ENCODE results near the gene NOC2L.
A peak's percentile ranks its signal among the peaks of the same experiment; 100 is the strongest.
"Not testable (repeated sequence)": the region's sequence is repeated elsewhere in the genome, so short reads cannot be mapped to it uniquely, and the experiment has no call there.

Gene NOC2L

GRCh38 chr1:993379-993995 is 34.4 kb upstream of the NOC2L start:
- DNase-seq, result no peak

- no peak for DNase-seq
Measured at GRCh38 chr1:992362-992761, 33.3 kb upstream of the NOC2L start.

- DNase-seq, result no peak
Measured at GRCh38 chr1:991895-992294, 32.8 kb upstream of the NOC2L start.

GRCh38 chr1:991275-991674 is 32.2 kb upstream of the NOC2L start:
- not testable (repeated sequence) for DNase-seq

DNA sequence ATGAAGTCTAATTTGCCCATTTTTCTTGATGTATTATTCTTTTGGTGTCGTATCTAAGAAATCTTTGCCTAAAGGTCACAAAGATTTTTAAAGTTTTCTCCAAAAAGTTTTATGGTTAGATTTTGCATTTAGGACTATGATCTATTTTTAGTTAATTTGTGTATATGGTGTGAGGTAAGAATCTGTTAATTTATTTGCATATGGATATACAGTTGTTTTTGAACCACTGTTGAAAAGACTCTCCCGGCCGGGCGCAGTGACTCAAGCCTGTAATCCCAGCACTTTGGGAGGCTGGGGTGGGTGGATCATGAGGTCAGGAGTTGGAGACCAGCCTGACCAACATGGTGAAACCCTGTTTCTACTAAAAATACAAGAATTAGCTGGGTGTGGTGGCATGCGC is 29.0 kb upstream of the NOC2L start:
- DNase-seq, result not testable (repeated sequence)

DNA sequence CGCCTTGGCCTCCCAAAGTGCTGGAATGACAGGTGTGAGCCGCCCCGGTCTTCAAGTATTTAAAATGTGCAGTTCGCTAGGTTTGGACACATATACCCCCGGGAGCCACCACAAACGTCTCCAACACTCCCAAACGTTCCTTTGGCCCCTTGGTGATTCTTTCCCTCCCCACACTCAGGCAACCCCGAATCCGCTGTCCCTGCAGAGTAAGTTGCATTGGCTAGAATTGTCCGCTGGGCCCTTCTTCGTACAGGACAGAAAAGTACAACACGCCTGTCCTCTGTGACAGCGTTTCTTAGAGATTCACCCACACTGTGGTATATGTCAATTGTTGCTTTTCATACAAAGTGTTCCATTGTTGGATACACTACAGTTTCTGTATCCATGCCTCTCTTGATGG is 26.1 kb upstream of the NOC2L start:
- no peak for DNase-seq

- DNase-seq, result no peak
Measured at GRCh38 chr1:984476-984814, 25.4 kb upstream of the NOC2L start.

- no peak for DNase-seq
Measured at GRCh38 chr1:983798-984475, 24.9 kb upstream of the NOC2L start.

DNA sequence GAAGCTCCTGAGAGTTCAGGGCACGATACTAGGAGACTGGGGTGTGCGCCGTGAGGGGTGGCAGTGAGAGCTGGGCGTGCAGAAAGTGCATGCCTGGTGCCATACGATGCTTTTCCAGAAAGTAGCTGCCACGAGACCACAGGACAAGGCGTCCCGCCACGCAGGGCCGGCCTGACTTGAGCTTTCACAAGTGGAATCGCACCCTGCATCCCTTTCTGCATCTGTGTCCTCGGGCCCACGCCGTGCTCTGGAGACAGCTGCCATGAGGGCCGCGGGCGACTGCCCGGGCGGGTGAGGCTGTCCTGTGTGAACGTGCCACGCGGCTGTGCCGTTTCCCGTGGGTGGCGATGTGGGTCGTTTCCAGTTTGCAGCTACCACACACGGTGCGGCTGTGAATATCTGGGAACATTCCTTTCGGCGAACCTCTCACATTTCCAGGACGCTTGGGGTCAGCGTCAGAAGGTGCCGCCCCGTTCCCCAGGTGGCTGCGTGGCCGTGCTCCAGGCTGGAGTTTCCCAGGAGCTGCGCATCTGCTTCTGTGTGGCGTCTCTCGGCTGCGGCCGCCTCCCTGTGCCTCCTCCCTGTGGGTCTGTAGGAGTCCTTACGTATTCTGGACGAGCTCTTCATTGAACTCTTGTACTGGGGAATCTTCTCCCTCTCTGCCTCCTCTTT is 23.8 kb upstream of the NOC2L start:
- DNase-seq, result no peak

- no peak for DNase-seq
Measured at GRCh38 chr1:981955-982558, 23.0 kb upstream of the NOC2L start, which contains the start of gene PERM1. Gene PERM1 (minus strand): TSS chr1:982093. CDS start chr1:981029, 1,064 bp downstream.

GRCh38 chr1:981491-981954 is 22.5 kb upstream of the NOC2L start:
- DNase-seq, result no peak

- DNase-seq, result no peak
Measured at GRCh38 chr1:980602-981395, 21.7 kb upstream of the NOC2L start.

- DNase-seq, result no peak
Measured at GRCh38 chr1:980137-980571, 21.1 kb upstream of the NOC2L start.

GRCh38 chr1:979744-980072 is 20.7 kb upstream of the NOC2L start:
- no peak for DNase-seq

- no peak for DNase-seq
Measured at GRCh38 chr1:978835-979743, 20.0 kb upstream of the NOC2L start.

GRCh38 chr1:978069-978834 is 19.2 kb upstream of the NOC2L start:
- no peak for DNase-seq

GRCh38 chr1:976791-977190 is 17.7 kb upstream of the NOC2L start:
- DNase-seq, result not testable (repeated sequence)

GRCh38 chr1:975896-976683 is 17.0 kb upstream of the NOC2L start:
- peak; percentile 74 for DNase-seq

GRCh38 chr1:975365-975764 is 16.3 kb upstream of the NOC2L start:
- no peak for DNase-seq

GRCh38 chr1:974687-975328 is 15.8 kb upstream of the NOC2L start:
- no peak for DNase-seq
